ENCODE results near the gene SMPD2. TPM values are rescaled to one million over a fixed set of nuclear protein-coding genes. Genes with fewer than 3 reads are reported as not detected.
"Not testable (repeated sequence)": the region's sequence is repeated elsewhere in the genome, so short reads cannot be mapped to it uniquely, and the experiment has no call there.

SMPD2 gene
- total RNA-seq, 1 experiment from 2014 or later: 9.2 TPM

DNA sequence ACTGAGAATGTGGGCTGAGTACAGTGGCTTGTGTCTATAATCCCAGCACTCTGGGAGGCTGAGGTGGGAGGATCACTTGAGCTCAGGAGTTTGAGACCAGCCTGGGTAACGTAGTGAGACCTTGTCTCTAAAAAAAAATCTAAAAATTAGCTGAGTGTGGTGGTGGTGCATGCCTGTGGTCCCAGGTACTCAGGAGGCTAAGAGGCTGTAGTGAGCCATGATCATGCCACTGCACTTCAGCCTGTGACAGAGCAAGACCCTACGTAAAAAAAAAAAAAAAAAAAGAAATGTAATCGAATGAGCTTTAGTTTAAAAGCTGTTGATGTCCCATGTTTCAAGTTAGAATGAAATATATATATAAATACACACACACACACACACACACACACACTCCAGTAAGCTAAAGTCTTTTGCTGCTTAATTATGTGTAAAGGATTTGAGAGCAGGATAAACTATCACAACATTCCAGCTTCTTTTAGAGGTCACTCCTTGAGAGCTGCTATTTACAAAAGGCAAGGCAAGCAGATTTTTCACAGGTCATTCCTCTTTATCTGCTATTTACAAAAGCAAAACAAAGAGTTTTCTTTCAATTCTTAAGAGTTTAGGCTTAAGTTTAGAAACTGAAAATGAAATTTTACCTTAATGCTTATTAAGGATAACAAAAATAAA lies 19.8 kb downstream of the SMPD2 start:
- no peak for DNase-seq (ENCODE audit: low read depth)

DNA sequence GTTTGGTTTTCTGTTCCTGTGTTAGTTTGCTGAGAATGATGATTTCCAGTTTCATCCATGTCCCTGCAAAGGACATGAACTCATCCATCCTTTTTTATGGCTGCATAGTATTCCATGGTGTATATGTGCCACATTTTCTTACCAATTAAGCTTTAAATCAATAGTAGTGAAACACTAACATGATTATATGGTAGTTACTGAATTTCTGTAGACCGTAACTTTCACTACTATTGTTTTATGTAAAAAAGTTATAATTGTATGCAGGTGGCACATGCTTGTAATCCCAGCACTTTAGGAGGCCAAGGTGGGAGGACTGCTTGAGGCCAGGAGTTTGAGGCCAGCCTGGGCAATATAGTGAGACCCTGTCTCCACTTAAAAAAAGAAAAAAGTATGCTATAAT lies 20.7 kb downstream of the SMPD2 start:
- DNase-seq (ENCODE audit: low read depth): not testable (repeated sequence)

DNA sequence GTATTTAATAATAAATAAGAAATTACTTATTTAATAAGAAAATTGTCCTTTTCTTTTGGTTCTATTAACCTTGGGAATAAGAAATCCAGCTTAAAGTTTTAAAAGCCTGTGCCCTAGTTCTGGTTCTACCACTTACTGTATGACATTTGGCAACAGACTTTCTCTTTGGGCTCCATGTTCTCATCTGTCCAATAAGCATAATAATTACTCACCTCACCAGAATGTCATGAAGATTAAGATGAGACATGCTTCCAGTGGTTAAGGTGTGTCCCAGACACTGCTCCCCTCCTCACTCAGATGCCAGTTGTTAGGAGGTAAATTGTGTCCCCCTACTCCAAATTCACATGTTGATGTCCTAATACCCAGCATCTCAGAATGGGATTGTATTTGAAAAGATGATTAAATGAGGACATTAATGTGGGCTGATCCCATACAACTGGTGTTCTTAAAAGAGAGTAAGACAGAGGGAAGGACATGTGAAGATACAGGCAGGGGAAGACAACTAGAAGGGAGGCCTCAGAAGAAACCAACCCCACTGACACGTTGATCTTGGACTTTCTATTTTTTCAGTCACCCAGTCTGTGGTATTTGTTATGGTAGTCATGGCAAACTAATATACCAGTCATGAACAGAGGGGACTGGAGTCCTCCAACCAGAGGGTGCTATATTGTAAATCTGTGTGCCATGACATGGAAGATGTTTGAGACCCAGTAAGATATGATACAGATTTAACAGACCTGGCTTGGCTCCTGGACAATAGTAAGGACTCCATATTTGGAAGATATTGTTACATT lies 21.4 kb downstream of the SMPD2 start:
- no peak for DNase-seq (ENCODE audit: low read depth)

DNA sequence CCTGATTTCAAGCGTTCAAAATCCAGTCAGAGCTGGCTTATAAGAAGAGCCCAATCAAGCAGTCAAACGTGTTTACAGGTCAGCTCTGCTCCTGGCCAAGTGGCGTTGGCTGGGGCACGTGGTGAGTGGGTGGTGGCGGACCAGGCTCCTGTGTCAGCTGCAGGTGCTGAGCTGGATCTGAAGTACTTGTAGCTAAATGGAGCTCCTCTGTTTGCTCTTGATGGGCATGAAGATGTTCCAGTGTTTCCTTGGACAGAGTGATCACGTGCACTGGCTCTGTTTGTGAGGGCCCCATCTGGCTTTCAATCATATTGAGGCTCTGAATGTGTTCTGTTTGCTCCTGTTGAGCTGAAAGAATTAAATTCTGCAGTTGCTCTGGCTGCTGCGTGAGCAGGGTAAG lies 25.2 kb downstream of the SMPD2 start:
- no peak for DNase-seq (ENCODE audit: low read depth)

DNA sequence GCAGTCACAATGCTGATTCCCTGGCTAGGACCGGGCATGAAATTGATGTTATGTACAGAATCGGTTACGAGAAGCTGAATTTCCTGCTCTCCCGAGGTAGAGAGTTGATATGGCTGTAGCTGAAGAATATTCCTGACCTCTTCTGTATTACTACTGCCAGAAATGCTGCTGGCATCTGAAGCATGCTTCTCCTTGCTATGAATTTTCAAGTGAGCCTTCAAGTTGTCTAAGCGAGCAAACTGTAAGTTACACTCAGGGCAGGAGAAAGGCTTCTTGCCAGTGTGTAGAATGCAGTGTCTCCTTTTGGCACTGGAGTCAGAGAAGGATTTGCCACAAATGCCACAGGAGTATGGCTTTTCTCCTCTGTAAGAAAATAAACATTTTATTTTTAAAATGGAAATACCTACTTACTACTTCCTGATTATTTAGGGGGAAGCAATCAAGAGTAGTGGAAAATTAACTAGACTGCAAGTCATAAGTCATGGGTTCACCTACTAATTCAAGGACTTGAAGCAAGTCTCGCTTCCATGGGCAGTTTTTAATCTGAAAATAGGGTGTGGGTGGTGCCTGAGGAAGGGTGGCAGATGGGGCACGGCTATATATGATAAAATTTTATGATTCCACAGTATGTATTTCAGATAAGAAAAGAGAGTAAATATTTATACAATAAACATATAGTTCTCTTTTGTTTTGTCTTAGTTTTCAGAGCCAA lies 25.8 kb downstream of the SMPD2 start:
- DNase-seq (ENCODE audit: low read depth): no peak

DNA sequence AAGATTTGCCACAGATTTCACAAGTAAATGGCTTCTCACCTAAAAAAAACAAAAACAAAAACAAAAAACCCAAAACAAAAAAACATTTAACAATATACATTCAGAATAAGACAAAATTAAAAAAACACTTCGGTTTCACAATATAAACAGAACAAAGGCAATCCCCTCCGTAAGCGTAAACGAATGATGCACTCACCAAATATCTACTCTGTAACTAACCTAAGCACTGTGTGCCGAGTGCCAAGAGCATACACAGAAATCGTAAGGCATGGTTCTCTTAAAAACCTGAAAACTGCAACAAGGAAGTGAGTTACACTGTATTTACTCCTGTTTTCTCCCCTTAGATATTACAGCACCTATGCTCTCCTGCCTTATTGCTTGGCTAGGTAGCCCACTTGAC lies 27.2 kb downstream of the SMPD2 start:
- no peak for DNase-seq (ENCODE audit: low read depth)

DNA sequence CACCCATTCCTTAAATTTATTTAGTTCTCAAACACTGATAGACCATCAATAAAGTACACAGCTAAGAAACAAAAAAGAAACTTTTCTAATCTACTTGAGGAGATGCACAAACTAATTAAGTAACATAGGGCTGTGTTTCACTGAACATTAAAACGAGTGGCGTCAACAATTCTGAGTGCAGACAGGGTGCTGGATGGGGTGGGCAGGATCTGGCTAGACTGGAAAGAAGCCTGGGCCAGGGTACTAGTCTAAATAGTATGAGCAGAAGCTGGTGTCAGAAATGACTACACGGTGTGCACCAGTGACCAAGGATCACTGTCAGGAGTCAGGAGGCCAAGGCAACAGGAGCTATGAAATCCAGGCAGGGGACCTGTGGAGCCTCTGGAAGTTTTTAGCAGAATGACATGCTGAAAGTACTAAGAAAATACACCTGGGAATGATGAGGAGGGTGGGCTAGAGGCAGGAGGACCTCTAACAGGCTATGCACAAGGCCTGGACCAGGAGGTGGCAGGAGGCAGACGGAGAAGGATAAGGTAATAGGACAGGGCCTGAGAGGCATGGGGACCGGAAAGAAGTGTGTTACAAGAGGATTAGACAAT lies 29.2 kb downstream of the SMPD2 start:
- no peak for DNase-seq (ENCODE audit: low read depth)

DNA sequence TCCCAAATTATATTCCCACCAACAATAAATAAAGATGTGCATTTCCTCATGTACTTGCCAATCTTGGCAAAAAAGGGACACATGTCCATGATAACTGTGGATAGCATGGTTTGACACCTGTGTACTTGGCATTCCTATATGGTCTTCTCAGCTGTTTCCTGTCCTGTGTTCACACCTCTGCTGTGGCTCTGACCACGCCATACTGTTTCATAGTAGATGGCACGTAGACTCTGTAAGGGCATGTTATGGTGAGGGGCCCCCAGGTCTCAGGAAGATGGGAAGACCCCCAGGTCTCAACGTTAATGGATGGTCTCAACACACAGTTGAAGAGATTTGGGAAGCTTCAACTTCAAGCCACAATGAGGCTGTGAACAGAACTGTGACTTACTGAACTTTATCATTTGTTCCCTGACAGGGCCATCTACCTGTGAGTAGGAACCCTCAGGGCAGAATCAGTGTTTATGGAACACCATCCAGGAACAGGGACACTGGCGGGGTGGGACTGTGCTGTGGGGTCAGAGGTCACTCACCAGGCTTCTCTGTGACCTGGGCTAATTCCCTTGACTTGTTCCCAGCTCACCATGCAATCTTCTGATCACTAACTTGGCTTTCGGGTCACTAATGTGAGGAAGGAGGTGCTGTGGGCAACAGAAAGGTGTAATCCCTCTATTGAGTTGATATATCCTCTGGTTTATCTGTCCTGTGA lies 30.7 kb downstream of the SMPD2 start:
- no peak for DNase-seq (ENCODE audit: low read depth)

DNA sequence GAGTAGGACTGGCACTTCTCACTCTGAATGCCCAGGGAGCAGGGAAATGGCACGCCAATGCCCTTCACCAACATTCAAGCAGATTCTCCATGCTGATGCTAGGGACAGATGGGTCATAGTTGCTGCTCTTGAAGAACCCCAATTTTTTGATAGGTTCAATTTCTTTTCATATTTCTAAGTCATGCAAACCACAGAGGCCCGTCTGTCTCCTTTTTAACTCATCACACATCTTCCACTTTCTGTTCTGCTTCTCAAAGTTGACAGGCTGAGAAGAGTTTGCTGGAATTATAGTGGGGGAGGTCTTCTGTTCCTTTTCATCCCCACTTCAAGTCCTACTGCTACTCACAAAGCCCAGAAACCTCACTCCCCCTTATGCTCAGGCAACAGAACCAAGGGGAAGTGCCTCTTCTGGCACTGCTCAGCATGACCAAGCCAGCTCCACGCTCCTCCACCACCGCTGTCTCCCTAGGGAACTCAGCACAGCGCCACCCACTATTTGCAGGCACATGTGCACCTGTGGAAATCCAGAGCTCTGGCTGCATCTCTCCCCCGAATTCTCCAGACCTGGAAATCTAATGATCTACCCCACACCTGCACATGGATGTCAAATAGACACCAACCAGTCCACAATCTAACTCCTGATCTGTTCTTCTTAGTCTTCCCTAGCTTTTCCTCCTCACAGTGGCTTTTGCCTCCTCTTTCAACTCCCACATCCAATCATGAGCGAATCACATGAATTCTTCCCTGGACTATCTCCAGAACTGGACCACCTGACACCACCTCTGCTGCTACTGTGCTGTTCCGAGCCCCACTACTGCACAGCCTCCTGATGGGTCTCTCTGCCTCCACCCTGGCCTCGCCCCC lies 31.8 kb downstream of the SMPD2 start:
- DNase-seq (ENCODE audit: low read depth): no peak

DNA sequence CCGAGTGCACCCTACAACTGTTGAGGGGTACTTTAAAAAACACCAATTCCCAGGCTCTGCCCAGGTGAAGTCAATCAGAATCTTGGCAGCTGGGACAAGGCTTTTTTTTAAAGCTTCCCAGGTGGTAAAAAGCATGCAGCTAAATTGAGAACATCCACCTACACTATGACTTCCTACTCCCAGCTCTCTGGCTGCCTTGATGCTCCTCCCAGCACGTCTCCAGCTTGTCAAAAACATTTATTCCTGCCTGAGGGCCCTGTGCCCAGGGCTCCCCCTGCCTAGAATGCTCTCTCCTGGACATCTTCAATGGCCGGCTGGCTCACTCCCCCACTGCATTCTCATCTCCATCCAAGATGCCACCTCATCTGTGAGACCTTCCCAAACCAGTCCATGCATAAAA lies 32.6 kb downstream of the SMPD2 start:
- DNase-seq (ENCODE audit: low read depth): no peak

DNA sequence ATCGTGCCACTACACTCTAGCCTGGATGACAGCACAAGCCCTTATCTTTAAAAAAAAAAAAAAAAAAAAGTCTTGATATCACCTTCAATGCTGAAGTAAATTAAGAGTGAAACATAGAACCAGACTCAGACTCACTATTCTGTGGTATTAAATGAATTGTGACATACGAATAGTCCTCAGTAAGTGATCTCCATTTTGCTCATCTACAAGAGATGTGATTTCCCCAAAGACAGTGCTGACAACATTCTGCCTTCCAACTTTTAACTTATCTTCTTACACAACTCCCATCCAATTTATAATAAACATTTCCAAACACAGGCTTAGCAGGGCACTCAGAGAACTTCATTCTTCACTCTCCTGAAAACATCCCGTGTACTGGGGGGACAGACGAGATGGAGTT lies 34.5 kb downstream of the SMPD2 start:
- no peak for DNase-seq (ENCODE audit: low read depth)

DNA sequence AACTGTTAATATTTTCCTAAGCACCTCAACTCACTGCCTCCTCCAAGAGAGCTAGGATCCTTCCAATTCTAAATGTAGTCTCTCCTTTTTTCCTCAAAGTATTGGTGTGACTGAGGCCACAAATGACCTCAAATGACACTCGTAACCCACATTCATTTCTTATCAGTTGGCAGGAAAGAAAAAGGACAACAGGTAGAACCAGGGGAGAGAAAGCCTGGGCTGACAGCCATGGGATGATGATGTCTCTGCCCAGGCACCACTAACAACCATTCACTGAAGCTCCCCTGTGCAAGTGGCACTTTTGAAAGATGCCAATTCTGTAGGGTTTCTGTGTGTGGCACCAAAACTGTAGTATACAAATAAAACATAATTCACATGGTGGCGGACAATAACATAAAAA lies 35.1 kb downstream of the SMPD2 start:
- no peak for DNase-seq (ENCODE audit: low read depth)

DNA sequence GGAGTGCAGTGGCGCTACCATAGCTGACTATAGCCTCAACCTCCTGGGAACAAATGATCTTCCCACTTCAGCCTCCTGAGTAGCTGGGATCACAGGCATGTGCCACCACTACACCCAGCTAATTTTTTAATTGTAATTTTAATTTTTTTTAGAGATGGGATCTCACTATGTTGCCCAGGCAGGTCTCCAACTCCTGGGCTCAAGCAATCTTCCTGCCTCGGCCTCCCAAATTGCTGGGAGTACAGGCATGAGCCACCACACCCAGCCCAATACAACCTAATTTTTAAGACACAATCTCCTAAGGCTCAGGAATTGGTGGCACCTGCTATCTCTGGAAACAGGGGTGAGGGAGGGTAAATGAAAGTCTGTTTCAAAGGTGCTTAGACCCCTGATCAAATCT lies 36.7 kb downstream of the SMPD2 start:
- no peak for DNase-seq (ENCODE audit: low read depth)

DNA sequence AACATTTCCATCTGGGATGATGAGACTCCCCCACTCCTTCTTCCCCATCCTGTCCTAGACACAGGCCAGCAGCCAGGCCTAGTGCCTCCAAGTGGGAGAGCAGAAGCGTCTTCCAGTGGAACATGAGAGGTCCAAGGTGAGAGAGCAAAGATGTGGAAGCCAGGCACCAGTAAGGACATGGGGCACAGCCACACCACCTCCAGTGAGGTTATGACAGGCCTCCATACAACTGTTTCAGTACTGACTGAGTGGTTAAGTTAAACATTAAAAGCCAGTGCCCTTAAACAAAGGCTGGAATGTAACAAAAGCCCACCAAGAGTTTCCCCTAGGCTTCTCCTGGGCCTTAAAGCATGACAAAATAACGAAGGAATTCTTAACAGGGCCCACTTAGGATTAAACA lies 37.2 kb downstream of the SMPD2 start:
- no peak for DNase-seq (ENCODE audit: low read depth)

DNA sequence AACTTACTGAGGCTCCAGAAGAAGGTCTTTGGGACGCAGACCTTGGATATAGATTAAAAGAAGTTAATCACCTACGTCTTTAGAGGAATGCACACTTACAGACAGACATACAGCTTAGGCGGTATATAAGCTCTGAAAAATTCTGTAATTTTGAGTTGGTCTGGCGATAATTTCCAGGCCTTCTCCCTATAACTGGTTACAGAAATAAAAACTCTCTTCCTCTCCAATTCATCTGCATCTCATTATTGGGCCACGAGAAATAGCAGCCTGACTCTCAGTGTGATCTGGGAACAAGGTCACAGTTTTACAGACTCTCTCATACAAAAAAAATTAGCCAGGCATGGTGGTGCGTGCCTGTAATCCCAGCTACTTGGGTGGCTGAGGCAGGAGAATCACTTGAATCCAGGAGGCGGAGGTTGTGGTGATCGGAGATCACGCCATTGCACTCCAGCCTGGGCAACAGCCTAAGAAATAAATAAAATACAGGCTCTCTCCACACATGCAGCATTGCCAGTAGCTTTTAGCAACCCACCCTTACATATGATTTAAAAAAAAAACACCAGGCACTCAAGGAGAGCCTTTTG lies 37.8 kb downstream of the SMPD2 start:
- DNase-seq (ENCODE audit: low read depth): no peak

DNA sequence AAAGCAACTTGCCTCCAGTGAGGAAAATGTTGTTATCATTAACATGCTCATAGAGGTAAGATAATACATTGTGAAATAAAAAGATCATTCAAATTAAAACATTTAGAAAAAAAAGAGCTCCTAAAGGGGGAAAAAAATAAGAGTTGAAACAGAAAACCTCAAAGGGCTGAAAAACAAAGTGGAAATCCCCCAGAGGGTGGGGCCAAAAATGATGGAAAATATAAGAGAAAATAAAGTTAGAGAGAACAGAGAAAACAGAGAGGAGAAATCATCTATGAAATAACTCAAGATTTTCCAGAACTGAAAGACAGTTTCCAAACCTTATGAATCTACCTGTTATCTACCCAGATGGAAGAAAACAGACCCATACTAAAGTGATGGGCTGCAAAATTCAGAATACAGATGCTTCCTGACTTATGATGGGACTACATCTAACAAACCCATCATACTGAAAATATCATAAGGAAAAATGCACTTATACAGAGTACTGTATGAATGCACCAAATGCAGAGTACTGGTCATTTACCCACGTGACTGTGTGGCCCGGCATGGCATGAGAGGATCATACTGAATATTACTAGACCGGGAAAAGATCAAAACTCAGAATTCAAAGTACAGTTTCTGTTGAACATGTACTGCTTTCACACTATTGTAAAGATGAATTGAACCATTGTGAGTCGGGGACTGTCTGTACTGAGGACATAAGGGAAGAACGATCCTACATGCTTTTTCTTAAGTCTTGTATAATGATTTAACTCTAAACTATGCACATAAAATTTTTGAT lies 38.5 kb downstream of the SMPD2 start:
- no peak for DNase-seq (ENCODE audit: low read depth)

DNA sequence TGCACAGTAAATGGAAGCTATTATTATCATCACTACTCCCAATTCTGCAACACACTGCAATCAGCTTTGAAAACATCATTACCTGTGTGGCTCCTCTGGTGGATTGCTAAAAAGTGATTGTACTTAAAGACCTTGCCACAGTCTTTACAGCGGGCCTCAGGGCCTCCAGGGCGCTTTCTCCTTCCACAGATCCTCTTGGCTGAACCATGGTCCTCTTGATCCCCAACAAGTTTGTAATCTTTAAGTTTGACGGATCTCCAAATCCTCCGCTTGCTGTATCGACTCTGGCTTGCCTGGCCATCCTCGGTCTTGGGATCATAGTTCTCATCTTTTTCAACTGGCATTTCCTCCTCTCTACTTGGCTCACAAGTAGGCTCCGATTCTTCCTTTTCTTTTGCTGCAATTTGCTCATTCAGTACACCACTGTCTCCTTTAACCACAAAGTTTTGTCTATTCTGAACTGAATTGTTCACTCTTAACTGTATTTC lies 40.5 kb downstream of the SMPD2 start:
- no peak for DNase-seq (ENCODE audit: low read depth)

DNA sequence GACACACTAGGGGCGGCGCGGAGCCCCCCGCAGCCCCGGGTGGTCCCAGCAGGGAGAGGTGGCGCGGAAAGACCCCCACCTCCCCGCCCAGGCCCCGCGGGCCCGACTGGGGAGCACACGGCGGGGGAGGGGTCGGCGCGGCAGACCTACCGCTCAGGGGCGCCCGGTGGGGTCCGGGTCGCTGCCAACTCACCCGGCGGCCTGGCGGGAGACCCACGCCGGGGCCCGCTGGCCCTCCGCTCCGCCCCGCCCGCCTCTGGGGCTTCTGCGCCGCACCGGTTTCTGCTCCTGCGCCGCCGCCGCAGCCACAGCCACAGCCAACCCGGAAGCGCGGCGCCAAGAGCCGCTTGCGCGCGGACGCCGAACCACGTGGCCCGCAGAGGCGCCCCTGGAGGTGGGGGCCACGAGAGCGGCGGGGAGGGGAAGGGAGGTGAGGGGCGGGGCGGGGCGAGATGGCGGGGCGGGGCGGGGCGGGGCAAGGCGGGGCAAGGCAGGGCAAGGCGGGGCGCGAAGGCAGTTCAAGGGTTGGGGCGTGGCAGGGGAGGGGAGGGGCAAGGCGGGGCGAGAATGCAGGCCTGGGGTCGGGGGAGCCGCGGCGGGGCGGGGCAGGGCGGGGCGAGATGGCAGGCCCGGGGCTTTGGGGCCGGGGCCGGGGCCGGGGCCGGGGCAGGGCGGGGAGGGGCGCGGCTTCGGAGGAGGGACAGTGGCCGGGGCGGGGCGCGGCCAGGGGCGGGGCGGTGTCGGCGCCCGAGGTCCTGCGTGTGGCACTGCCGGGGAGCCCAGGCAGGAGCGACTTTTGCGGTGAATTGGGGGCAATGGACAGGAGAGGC lies 42.6 kb downstream of the SMPD2 start, which contains the start of gene ZBTB24:
ZBTB24 (minus strand) TSS at position 315 of the 830 bp plus-strand sequence. CDS start 1,193 bp downstream, outside the sequence.
- DNase-seq (ENCODE audit: low read depth): peak; percentile 86

Measured in LHCN-M2 (cell line).